SHP77 treated with DMSO at 0.1 percent for 48 hours (cell line): ENCODE measurements around the gene RREB1.
"Not testable (repeated sequence)": the region's sequence is repeated elsewhere in the genome, so short reads cannot be mapped to it uniquely, and the experiment has no call there.

Experiments used
- DNase-seq: peaks from one replicate; lab custom pipeline; 2025; lab: John Stamatoyannopoulos, UW

The RREB1 gene

DNA sequence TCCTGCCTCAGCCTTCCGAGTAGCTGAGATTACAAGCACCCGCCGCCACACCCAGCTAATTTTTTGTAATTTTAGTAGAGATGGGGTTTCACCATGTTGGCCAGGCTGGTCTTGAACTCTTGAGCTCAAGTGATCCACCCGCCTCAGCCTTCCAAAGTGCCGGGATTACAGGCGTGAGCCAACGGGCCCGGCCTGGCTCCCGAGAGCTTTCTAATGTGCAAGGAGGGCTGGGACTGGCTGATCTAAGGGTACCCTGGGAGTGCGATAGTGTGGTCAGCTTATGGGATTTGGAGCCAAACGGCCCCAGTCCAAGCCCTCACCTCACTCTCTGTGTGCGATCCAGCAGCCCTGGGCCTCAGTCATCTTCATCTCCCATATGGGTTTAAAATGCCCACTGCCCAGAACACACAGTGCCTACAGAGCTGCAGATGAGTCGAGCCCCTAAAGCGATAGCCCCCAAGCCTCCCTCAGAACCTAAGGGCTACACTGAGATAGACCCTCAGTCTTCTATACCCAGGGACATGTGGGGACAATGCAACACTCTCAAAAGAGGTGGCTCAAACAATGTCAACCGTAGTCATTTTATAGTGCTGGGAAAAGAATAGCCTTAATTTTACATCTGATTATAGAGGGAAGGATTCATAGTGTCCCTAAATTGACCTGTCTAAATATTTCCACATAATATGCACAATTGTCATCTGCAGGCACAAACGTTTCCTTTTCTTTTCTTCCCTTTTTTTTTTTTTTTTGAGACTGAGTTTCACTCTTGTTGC is 155.2 kb downstream of the RREB1 start:
- no peak for DNase-seq

DNA sequence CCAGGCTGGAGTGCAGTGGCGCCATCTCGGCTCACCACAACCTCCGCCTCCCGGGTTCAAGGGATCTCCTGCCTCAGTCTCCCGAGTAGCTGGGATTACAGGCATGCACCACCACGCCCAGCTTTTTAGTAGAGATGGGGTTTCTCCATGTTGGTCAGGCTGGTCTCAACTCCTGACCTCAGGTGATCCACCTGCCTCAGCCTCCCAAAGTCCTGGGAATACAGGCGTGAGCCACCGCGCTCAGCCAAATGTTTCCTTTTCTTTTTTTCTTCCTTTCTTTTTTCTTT is 155.7 kb downstream of the RREB1 start:
- DNase-seq = not testable (repeated sequence)

DNA sequence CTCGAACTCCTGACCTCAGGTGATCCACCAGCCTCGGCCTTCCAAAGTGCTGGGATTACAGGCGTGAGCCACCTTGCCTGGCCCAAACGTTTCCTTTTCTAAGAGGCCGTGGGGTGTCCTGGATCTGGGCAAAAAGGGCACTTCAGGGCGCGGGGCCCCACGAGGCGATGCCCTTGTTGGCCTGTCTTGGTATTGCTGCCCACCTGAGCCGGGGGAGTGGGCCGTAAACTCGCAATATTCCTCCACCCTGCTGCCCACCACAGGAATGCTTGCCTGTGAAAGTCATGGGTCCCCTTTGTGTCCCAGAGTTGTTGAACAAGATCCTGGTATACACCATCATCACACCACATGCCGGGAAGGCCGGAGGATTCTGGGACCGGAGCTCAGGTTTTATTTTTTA is 156.3 kb downstream of the RREB1 start:
- no peak for DNase-seq

DNA sequence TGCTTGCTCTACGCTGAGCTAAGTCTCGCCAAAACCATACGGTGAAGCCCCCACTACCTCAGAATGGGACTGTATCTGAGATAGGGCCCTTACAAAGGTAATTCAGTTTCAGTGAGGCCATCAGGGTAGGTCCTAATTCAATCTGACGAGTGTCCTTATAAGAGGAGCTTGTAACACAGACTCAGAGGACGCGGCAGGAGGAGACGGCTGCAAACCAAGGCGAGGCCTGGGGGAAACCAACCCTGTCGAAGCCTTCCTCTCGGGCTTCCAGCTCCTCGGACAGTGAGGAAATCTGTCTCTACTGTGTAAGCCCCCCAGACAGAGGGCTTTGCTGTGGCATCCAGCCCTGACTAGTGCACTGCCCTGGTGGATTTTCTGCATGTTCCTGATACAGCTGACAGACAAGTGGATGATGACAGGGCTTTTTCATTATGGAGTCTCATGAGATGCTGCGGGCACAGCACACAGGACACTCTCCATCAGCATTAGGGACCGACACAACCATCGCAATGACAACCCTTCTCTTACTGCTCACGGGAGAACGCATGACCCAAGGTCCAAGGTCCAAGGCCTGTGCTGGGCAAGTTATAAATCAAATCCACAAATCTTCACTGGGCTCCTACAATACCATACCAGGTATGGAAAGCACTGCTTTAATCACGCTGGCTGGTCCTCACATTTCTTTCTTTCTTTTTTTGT is 157.1 kb downstream of the RREB1 start:
- no peak for DNase-seq

DNA sequence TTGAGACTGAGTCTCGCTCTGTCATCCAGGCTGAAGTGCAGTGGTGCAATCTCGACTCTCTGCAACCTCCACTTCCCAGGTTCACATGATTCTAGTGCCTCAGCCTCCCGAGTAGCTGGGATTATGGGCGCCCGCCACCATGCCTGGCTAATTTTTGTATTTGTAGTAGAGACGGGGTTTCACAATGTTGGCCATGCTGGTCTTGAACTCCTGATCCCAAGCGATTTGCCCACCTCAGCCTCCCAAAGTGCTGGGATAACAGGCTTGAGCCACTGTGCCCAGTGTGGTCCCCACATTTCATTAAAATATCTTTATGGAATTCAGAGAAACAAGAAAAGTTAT is 157.6 kb downstream of the RREB1 start:
- DNase-seq = not testable (repeated sequence)

DNA sequence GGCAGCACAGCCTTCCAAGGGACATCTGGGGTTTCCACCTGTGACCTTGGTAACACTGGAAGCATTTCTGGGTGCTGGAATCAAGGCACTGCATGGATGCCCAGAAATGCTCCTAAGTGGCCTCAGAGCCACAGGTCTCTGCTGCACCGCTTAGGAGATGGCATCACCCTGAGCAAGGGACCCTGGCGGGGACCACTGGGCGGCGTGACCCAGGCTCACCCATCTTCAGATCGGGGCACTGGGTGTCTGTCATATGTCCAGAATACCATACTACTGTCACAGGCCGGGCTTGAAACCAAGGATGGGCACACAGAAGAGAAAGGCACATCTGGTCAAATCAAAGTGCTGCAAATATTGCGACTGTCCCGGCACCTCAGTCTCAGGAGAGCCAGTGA is 159.3 kb downstream of the RREB1 start:
- DNase-seq = no peak

DNA sequence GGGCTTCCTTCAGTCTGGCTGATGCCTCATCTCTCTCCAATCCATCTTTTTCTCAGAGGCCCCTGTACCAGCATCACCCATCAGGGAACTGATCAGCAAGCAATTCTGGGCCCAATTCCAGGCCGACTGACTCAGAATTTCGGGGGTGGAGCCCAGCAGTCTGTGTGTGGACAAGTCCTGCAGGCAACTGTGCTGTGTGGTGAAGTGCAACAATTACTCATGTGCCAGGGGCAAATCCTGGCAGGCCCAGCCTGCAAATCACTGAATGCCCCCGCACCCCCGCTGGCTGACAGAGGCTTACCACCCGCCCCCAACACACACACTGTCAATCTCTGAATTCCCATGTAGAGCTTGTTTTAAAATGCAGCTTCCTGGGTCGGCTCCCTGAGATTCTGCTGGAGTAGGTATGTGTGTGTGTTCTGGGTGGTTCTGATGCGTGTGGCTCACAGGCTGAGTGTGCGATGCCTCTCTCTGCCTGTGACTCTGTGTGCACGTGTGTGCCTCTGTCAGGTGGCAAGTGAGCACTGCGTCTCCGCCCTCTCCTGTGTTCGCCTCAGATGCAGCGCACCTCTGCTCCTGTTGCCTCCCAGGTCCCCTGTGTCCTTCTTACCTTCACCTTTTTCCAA is 159.8 kb downstream of the RREB1 start:
- no peak for DNase-seq

DNA sequence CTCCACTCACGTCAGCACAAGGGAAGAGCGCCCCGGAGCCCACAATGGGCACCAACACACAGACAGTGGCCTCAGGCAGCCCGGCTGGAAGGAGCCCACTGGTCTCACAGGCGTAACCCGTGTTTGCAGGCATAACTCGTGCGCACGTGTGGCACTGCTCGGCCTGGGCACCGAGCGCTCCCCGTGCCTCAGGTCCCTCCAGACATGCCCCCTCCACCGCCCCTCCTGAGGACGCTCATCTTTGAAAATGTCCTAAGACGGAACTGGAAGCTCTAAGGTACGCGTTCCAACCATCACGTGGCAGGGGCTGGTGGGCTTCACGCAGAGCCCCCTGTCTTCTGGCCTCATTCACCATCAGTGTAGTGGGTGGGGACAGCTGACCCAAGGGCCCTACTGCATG is 160.6 kb downstream of the RREB1 start:
- no peak for DNase-seq

DNA sequence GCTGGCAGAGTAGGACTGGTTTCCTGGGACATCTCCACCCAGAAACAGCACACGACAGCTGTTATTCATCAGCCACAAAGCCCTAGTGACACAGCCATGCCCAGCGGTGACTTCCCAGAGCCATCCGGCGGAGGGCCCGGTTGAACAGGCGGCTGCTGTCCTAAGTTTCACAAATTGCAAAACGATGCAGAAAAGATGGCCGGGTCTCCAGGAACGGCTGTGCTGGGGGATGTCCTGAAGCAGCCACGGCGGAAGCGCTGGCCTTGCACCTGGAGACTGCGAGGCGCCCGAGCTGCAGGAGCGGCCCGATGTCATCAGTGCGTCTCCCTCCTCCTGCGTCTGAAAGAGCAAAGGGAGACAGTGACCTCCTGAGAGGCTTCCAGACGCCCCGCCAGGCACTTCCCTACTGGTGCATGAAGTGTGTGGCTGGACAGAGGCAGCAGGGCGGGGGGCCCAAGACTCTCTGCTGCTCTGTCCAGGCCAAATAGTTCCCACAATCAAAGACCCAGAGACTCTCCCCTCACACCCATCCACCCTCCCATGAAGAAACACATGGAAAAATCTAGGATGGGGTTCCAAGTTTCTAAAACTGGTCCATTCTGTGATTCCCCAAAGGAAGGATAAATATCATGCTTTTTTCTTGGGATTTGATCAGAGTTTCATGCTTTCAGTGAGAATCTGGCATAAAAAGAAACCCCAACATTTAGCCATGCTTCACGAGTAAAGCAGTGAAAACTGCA is 161.2 kb downstream of the RREB1 start:
- DNase-seq = no peak

DNA sequence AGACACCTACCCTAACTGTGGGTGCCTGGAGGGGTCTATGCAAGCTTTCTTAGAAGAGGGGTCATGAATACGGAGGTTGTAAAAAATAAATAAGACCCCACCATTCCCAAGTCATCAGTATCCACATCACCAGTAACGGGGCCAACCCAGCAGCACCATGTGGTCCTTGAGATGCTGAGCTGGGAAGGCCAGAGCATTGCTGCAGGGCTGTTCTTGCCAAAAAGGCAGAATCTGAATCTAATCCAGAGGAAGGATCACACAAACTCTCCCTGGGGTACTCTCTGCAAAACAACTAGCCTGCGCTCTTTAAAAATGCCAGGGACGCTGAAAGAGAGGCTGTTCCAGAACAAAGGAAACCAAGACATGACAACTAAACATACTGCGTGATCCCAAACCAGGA is 162.1 kb downstream of the RREB1 start:
- no peak for DNase-seq

DNA sequence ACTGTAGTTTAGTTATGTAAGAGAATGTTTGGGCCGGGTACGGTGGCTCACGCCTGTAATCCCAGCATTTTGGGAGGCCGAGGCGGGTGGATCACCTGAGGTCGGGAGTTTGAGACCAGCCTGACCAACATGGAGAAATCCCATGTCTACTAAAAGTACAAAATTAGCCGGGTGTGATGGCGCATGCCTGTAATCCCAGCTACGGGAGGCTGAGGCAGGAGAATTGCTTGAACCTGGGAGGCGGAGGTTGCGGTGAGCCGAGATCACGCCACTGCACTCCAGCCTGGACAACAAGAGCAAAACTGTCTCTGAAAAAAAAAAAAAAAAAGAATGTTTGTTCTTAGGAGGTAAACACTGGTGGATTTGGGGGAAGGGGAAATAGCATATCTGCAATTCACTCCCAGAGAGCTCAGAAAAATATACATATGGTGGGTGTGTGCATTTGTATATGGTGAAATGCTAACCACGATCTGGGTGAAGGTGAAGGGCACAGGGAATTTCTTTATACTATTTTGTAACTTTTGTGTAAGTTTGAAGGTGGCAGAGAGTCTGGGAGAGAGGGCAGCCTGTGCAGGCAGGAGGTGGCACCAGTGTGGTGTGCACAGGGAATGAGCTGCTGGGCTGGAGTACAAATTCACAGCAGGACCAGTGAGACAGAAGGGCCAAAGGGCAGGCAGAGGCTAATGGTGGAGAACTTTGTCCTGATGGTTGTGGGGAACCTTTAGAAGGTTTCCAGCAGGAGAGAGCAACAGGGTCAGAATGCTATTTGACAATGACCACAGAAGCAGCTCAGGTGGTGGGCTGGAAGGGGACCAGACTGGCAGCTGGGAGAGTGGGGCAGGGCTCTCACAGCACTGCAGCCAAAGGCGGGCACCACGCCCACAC is 162.8 kb downstream of the RREB1 start:
- no peak for DNase-seq

DNA sequence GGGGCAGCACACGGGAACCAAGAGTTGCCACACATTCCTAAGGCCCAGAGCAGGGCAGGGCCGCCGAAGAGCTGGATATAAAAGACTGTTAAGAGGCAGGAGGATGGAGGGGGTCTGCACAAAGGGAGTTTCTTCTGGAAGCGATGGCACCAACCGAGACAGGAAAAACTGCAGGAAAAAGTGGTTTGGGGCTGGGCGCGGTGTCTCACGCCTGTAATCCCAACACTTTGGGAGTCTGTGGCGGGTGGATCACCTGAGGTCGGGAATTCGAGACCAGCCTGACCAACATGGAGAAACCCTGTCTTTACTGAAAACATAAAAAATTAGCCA is 163.4 kb downstream of the RREB1 start:
- no peak for DNase-seq

DNA sequence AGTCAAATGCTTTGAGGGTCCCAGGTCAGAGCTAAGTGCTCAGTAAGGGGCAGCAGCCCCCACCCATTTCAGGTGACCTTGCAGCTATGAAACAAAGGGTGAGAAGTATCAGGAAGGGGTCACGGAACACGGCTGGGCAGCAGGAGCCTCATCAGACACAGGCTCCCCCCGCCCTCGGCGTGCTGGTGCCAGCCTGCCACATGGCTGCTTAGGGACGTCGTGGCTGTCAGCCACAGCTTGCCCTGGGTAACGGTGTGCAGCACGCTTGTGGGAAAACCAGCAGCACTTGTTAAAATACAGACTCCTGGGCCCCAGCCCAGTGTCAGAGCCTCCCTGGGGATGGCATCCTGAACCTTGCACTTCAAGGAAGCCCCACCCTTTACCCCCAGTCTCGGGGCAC is 165.9 kb downstream of the RREB1 start:
- DNase-seq = no peak

DNA sequence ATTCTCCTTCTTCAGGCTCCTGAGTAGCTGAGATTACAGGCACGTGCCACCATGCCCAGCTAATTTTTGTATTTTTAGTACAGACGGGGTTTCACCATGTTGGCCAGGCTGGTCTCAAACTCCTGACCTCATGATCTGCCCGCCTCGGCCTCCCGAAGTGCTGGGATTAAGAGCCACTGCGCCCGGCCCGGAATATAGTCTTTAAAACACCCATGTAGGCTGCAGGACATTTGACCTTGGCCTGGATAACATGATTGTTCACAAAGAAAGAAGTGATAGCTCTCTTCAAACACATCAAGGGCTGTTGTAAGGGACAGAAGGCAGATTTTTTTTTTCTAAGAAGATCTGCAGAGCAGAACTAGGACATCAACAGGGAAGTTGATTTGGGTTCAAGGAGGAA is 166.8 kb downstream of the RREB1 start:
- DNase-seq = not testable (repeated sequence)

DNA sequence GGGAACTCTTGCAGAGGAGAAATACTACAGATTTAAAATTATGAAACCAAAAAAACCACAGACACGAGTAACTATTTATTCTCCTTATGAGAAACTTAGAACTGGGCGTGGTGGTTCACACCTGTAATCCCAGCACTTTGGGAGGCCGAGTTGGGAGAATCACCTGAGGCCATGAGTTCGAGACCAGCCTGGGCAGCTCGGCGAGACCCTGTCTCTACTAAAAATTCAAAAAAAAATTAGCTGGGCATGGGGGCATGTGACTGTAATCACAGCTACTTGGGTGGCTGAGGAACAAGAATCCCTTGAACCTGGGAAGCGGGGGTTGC is 168.4 kb downstream of the RREB1 start:
- no peak for DNase-seq

DNA sequence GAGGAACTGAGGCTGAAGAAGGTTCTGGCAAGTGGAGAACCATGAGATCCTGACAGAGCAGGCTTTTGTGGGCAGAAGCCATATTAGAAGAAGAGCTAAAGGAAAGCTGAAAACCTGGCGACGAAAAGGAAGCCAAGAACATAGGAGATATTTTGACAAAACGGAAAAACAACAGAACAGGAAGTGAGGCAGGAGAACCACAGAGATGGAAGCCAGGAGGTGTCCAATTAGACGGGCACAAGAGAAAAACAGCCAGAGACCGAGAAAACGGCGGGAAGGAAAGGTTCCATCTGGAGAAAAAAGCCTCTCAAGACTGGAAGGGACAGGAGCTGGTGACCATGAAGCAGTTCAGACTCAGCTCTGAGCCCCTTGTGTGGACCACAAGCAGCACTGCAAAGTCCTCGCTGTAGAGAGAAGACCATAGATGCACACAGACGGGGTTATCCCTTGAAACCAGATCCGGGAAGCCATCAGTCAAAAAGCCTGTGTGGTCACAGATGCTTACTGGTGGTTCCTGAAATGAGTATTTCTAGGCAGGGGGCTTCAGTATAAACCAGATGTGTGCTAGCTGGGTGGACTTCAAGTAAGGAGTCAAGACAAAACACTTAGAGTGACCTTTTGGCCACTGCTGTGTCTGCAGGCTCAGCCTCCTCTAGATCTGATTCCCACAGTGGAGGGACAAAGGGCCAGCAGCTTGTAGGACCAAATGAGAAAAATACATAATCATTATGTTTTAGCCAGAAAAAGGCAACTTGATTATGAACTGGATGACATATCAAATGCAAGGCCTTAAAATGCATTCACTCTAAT is 174.5 kb downstream of the RREB1 start:
- no peak for DNase-seq

DNA sequence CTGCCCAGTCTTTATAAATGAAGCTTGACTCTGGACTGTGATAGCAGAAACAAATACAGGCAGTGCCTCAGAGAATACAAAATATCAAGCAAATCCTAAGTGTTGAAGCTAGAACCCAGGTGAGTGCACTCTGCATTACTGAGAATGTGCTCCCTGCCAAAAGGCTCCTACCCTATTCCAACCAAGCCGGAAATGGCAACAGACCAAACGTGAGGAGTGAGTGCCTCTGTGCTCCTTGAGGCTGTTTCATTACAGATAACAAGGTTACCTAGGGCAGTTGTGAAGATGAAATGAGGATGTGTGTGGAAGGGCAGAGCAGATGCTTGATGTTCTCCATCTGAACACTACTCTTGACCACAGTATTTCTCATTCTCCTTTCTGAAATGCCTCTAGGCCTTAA is 175.9 kb downstream of the RREB1 start:
- DNase-seq = no peak

DNA sequence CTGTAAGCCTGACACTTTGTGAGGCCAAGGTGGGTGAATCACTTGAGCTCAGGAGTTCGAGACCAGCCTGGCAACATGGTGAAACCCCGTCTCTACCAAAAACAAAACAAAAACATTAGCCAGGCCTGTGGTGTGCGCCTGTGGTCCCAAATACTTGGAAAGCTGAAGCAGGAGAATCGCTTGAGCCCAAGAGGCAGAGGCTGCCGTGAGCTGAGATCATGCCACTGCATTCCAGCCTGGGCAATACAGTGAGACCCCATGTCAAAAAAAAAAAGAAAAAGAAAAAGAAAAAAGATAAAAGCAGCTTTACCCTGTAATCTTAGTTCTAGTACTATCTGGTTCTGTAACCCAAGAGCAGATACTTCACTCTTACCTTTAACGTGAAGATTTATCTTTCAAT is 177.7 kb downstream of the RREB1 start:
- no peak for DNase-seq

DNA sequence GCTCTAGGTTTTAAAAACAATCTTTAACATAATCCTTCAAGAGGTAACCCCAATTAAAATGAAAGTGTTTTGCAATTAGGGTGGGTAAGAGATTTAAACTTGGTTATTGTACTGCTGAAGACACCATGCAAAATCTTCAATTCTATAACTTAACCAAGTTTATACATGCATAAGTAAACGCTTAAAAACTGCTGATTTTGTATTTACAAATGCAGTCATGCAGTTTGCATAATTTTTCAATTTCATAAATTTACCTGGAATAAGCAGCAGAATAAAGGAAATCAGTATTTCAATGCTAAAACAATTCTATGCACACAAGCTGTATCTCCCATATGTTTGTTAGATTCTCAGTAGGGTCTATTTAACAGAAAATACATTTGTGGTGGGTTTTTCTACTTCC is 182.3 kb downstream of the RREB1 start:
- no peak for DNase-seq

DNA sequence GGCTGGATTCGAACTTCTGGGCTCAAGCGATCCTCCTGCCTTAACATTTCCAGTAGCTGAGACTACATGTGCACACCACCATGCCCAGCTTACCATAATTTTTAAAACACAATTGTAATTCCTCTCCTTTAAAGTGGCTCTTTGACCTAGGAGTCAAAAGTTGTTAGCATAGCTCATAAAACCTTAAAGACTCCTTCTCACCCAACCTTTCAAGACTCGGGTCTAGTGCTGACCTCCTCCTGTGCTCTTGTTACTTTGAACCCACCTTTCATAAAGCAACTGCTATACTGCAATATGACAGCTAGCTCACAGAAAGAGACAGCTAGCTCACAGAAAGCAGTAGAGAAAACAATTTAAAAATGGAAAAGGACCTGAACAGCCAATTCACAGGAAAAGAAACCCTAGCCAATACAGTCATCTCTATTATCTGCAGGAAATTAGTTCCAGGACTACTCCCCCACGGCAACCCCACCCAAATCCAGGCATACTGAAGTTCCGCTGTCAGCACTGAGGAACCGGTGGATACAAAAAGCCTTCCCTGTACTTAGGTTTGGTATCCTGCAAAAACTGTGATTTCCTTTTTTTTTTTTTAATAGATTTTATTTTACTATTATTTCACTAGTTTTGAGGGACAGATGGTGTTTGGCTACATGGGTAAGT is 185.0 kb downstream of the RREB1 start:
- DNase-seq = no peak

DNA sequence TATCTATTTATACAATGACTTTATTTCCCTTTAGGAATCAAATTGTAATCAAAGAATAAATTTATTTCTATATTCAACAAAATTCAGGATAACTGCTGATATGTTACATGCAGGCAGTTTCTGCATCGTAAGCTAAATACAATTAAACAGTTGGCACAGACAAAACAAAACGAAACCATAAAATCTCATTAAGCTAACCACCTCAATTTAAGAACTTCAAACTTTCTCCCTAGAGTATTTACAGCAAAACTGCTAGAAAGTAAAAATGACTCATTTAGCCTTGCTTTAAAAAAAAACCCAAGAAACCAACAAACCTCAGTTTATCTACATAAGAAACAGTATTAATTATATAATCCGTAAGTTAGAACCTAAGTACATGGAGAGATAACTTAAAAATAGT is 188.2 kb downstream of the RREB1 start:
- no peak for DNase-seq
